H9 (cell line): ENCODE measurements around the gene SLC12A8. TPM values are rescaled to one million over a fixed set of nuclear protein-coding genes. Genes with fewer than 3 reads are reported as not detected.

ENCODE experiments used
- DNase-seq: peaks from one replicate; pipeline ENCODE4 v3.0.0-alpha.2; 2017
- H2AFZ ChIP-seq: one replicate; pipeline ENCODE4 v1.6.1; 2013; ENCODE audit warnings: mild to moderate bottlenecking, low read length, control low read depth, moderate library complexity
- H2AK5ac ChIP-seq: 2 replicates; pipeline ENCODE4 v1.6.1; 2013; ENCODE audit warnings: low read length, control low read depth, mixed read lengths; ENCODE audit not compliant: insufficient read length
- H2BK120ac ChIP-seq: one replicate; pipeline ENCODE4 v1.6.1; 2013; ENCODE audit warnings: low read depth, mild to moderate bottlenecking, low read length, control low read depth, inconsistent platforms; ENCODE audit not compliant: poor library complexity, severe bottlenecking
- H2BK12ac ChIP-seq: 2 replicates; pipeline ENCODE4 v1.6.1; 2013; ENCODE audit warnings: low read length, control low read depth, mixed read lengths, low read depth; ENCODE audit not compliant: insufficient read length
- H2BK15ac ChIP-seq: 2 replicates; pipeline ENCODE4 v1.6.1; 2013; ENCODE audit warnings: low read depth, low read length, control low read depth
- H2BK20ac ChIP-seq: one replicate; pipeline ENCODE4 v1.6.1; 2013; ENCODE audit warnings: low read depth, mild to moderate bottlenecking, low read length, control low read depth, inconsistent platforms; ENCODE audit not compliant: poor library complexity, severe bottlenecking
- H2BK5ac ChIP-seq: 2 replicates; pipeline ENCODE4 v1.6.1; 2013; ENCODE audit warnings: low read length, control low read depth, mixed read lengths; ENCODE audit not compliant: insufficient read length
- H3K14ac ChIP-seq: 2 replicates; pipeline ENCODE4 v1.6.1; 2013; ENCODE audit warnings: low read length, control low read depth; ENCODE audit not compliant: insufficient read depth
- H3K18ac ChIP-seq: 2 replicates; pipeline ENCODE4 v1.6.1; 2013; ENCODE audit warnings: low read depth, mild to moderate bottlenecking, mixed read lengths, low read length, control low read depth; ENCODE audit not compliant: insufficient read length
- H3K23ac ChIP-seq: 2 replicates; pipeline ENCODE4 v1.6.1; 2013; ENCODE audit warnings: low read length, control low read depth, mixed read lengths, low read depth; ENCODE audit not compliant: insufficient read length
- H3K23me2 ChIP-seq: 2 replicates; pipeline ENCODE4 v1.6.1; 2013; ENCODE audit warnings: low read depth, mild to moderate bottlenecking, mixed read lengths, low read length, control low read depth; ENCODE audit not compliant: insufficient read length, poor library complexity, severe bottlenecking
- H3K27ac ChIP-seq: 2 replicates; pipeline ENCODE4 v1.5.1; 2013; ENCODE audit warnings: low read length, control low read depth, mixed read lengths, low read depth; ENCODE audit not compliant: insufficient read length
- H3K27me3 ChIP-seq: 2 replicates; pipeline ENCODE4 v1.6.1; 2013; ENCODE audit warnings: low read length, control low read depth, inconsistent platforms; ENCODE audit not compliant: insufficient read depth
- H3K4ac ChIP-seq: 2 replicates; pipeline ENCODE4 v1.6.1; 2013; ENCODE audit warnings: low read depth, mild to moderate bottlenecking, control low read depth, inconsistent platforms, low read length, moderate library complexity
- H3K4me1 ChIP-seq: 2 replicates; pipeline ENCODE4 v1.6.1; 2013; ENCODE audit warnings: low read length, control low read depth, inconsistent platforms; ENCODE audit not compliant: insufficient read depth
- H3K4me2 ChIP-seq: 2 replicates; pipeline ENCODE4 v1.6.1; 2013; ENCODE audit warnings: low read length, control low read depth, mixed read lengths; ENCODE audit not compliant: insufficient read length, insufficient read depth
- H3K56ac ChIP-seq: 2 replicates; pipeline ENCODE4 v1.6.1; 2013; ENCODE audit warnings: low read depth, mild to moderate bottlenecking, mixed read lengths, low read length, control low read depth; ENCODE audit not compliant: insufficient read length
- H3K79me1 ChIP-seq: 2 replicates; pipeline ENCODE4 v1.6.1; 2013; ENCODE audit warnings: low read depth, mild to moderate bottlenecking, moderate library complexity, low read length, control low read depth, inconsistent platforms; ENCODE audit not compliant: insufficient read depth, poor library complexity, severe bottlenecking
- H3K79me2 ChIP-seq: 2 replicates; pipeline ENCODE4 v1.6.1; 2013; ENCODE audit warnings: low read length, control low read depth, inconsistent platforms; ENCODE audit not compliant: insufficient read depth
- H3K9ac ChIP-seq: 2 replicates; pipeline ENCODE4 v1.6.1; 2013; ENCODE audit warnings: low read length, control low read depth, mixed read lengths; ENCODE audit not compliant: insufficient read length; ENCODE audit errors: extremely low read depth
- H3K9me3 ChIP-seq: one replicate; pipeline ENCODE4 v1.6.1; 2013; ENCODE audit warnings: low read depth, low read length, inconsistent platforms; ENCODE audit not compliant: control insufficient read depth
- H3T11ph ChIP-seq: one replicate; pipeline ENCODE4 v1.6.1; 2013; ENCODE audit warnings: mild to moderate bottlenecking, low read length, control low read depth, inconsistent platforms
- H4K20me1 ChIP-seq: one replicate; pipeline ENCODE4 v1.6.1; 2013; ENCODE audit not compliant: control insufficient read depth, insufficient read length, insufficient read depth
- H4K5ac ChIP-seq: 2 replicates; pipeline ENCODE4 v1.6.1; 2013; ENCODE audit warnings: low read depth, mild to moderate bottlenecking, mixed read lengths, low read length, control low read depth; ENCODE audit not compliant: insufficient read length
- H4K8ac ChIP-seq: replicated peaks from 2 replicates; pipeline ENCODE4 v1.6.1; 2013; ENCODE audit warnings: low read length, control low read depth, mixed read lengths, low read depth; ENCODE audit not compliant: insufficient read length
- H4K91ac ChIP-seq: 2 replicates; pipeline ENCODE4 v1.6.1; 2013; ENCODE audit warnings: low read depth, mild to moderate bottlenecking, moderate library complexity, mixed read lengths, low read length, control low read depth; ENCODE audit not compliant: insufficient read length
- H3K27ac Mint-ChIP-seq, 3 experiments: 2 replicates in 2 of 3; 3 replicates in 1 of 3; pipeline ENCODE4 v1.8.0; 2020 to 2021; ENCODE audit warnings: mixed read lengths in 3 of 3, mild to moderate bottlenecking in 1 of 3, moderate library complexity in 1 of 3
- H3K27me3 Mint-ChIP-seq: 2 replicates; pipeline ENCODE4 v1.8.0; 2021; ENCODE audit warnings: low read depth, mild to moderate bottlenecking, moderate library complexity, mixed read lengths
- H3K36me3 Mint-ChIP-seq, 3 experiments: 2 replicates in 2 of 3; 3 replicates in 1 of 3; pipeline ENCODE4 v1.8.0; 2020 to 2021; ENCODE audit warnings: low read depth in 3 of 3, mixed read lengths in 3 of 3; ENCODE audit not compliant: insufficient read depth in 1 of 3
- H3K4me1 Mint-ChIP-seq, 2 experiments: 2 replicates each; pipeline ENCODE4 v1.8.0; 2020; ENCODE audit warnings: mixed read lengths in 2 of 2
- H3K4me3 Mint-ChIP-seq, 2 experiments: 2 replicates in 1 of 2; 3 replicates in 1 of 2; pipeline ENCODE4 v1.8.0; 2020 to 2021; ENCODE audit warnings: mild to moderate bottlenecking in 2 of 2, mixed read lengths in 2 of 2, moderate library complexity in 1 of 2
- H3K9me3 Mint-ChIP-seq, 2 experiments: 2 replicates in 1 of 2; 3 replicates in 1 of 2; pipeline ENCODE4 v1.8.0; 2020; ENCODE audit warnings: mild to moderate bottlenecking in 2 of 2, mixed read lengths in 2 of 2, moderate library complexity in 1 of 2
- WGBS: extraction: QIAGEN DNeasy Blood & Tissue Kit; methylation state at CpG from one replicate; pipeline ENCODE4 v1.1.7; 2013; ENCODE audit warnings: missing lambda C conversion rate, low lambda C conversion rate, mixed read lengths; ENCODE audit not compliant: insufficient read length; ENCODE audit errors: extremely low coverage; 5-methylcytosine and 5-hydroxymethylcytosine counted together
- total RNA-seq: library from RNA; stranded (reverse); gene quantifications from 2 replicates; pipeline ENCODE4 v1.2.1, GENCODE V29; 2021
- TF ChIP-seq, protein P1 (sequence below): fragments of 200-600 bp; sonication (generic); conservative IDR thresholded peaks from 3 replicates; pipeline ENCODE4 v1.8.0; 2021; ENCODE audit warnings: antibody characterized with exemption, mild to moderate bottlenecking

The SLC12A8 gene
- total RNA-seq, 1 experiment from 2014 or later: 8.2 TPM

DNA sequence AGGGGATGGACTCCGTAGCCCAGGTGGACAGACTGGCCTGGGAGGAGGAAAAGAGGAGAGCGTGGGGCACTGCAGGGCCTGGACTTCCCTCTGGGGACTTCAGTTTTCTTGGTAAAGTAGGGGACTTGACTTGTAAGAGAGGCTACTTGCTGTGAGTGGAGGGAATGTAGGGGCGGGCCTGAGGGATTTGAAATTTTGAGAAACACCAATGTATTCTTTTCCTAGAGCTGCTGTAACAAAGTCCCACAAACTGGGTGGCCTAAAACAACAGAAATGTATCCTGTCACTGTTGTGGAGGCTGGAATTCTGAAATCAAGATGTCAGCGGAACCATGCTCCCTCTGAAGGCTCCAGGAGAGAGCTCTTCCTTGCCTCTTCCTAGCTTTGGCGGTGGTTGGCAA is 150.9 kb downstream of the SLC12A8 start:
- Histone ChIP-seq H2BK12ac (no peak overlapping the region), H4K5ac (no peak overlapping the region), H3K23ac (no peak overlapping the region), H3K27ac (no peak overlapping the region), H2AK5ac (no peak overlapping the region), H3K14ac (no peak overlapping the region), H3K79me2 (no peaks in the 10 kb centered on the region), H3K18ac (no peak overlapping the region), H3K9ac (no peak overlapping the region), H4K20me1 (no peaks in the 10 kb centered on the region), H3K27me3 (peaks cover 7% of the 10 kb centered on the region; the same call in 1 of the 2 replicates), H2BK5ac (no peak overlapping the region), H2BK15ac (no peak overlapping the region), H3K56ac (no peak overlapping the region), H2AFZ (no peak overlapping the region), H3K9me3 (no peaks in the 10 kb centered on the region), H3K4me2 (no peak overlapping the region), H3K4me1 (no peaks in the 10 kb centered on the region), H3K79me1 (no peaks in the 10 kb centered on the region), H3T11ph (no peak overlapping the region), H2BK120ac (no peak overlapping the region), H3K4ac (no peak overlapping the region), H2BK20ac (no peak overlapping the region), H3K23me2 (no peaks in the 10 kb centered on the region), H4K8ac (no peak overlapping the region), H4K91ac (no peak overlapping the region)
- peaks cover 60% of the 10 kb centered on the region for H3K27me3 Mint-ChIP-seq
- H3K9me3 Mint-ChIP-seq: peaks cover 3 to 5% of the 10 kb centered on the region in 2 experiments; a peak in 3 of 5 replicates
- WGBS: no CpG with 5 or more reads among the region's 5 CpGs
- no peak overlapping the region for H3K4me3 Mint-ChIP-seq
- DNase-seq: no peak
- H3K27ac Mint-ChIP-seq: no peak overlapping the region; a peak in 1 of 7 replicates
- H3K36me3 Mint-ChIP-seq: 0 out of 7 replicates have a peak, but pooled peaks cover 0 to 7% (median 0%) of the 10 kb centered on the region in 3 experiments
- TF ChIP-seq, protein P1, sequence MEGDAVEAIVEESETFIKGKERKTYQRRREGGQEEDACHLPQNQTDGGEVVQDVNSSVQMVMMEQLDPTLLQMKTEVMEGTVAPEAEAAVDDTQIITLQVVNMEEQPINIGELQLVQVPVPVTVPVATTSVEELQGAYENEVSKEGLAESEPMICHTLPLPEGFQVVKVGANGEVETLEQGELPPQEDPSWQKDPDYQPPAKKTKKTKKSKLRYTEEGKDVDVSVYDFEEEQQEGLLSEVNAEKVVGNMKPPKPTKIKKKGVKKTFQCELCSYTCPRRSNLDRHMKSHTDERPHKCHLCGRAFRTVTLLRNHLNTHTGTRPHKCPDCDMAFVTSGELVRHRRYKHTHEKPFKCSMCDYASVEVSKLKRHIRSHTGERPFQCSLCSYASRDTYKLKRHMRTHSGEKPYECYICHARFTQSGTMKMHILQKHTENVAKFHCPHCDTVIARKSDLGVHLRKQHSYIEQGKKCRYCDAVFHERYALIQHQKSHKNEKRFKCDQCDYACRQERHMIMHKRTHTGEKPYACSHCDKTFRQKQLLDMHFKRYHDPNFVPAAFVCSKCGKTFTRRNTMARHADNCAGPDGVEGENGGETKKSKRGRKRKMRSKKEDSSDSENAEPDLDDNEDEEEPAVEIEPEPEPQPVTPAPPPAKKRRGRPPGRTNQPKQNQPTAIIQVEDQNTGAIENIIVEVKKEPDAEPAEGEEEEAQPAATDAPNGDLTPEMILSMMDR: no peak
- peaks cover 34 to 36% of the 10 kb centered on the region in 2 experiments for H3K4me1 Mint-ChIP-seq
